ENCODE data around the gene SEMA5B.

Gene SEMA5B

DNA sequence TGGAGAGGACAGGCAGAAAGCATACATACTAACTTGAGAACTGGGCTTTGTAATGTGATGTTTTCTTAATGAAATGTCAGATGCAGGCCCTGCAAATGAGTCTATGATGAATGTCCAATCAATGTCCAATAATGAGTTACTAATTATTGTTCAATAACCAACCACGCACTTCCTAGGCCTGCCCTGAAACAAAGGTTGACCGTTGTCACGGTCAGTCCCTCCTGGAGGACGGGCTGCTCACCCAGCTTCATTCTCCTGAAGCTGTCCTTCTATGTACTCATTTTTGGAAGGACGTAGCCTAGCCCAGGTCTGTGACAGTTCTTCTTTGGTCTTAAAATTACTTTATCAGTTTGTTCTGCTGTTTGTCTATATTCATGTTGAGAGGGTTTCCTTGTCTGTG is 30.9 kb upstream of the SEMA5B start:
- no peak for DNase-seq (ENCODE audit: low read depth, low spot score)
- Histone ChIP-seq H3K27me3 (ENCODE audit: insufficient read depth, insufficient read length) (no peaks in the 10 kb centered on the region), H3K9me3 (ENCODE audit: insufficient read depth, low read length) (no peaks in the 10 kb centered on the region), H3K4me3 (ENCODE audit: insufficient read length, low read depth) (no peak overlapping the region), H3K9ac (ENCODE audit: insufficient read length, low read depth) (no peak overlapping the region), H3K4me1 (ENCODE audit: insufficient read depth, insufficient read length) (no peaks in the 10 kb centered on the region), H3K36me3 (ENCODE audit: insufficient read depth, insufficient read length, low read length) (no peaks in the 10 kb centered on the region)
- TF ChIP-seq YY1 (IDR thresholded peaks at IDR 0.05; ENCODE audit: insufficient read depth, insufficient read length) (no peak), SUZ12 (IDR thresholded peaks at IDR 0.05; ENCODE audit: extremely low read depth, insufficient read depth, insufficient read length) (no peak), ZNF274 (IDR thresholded peaks at IDR 0.05; ENCODE audit: low read depth, low read length) (no peak)

GRCh38 chr3:123055352-123055751 is 27.8 kb upstream of the SEMA5B start:
- Histone ChIP-seq H3K27me3 (ENCODE audit: insufficient read depth, insufficient read length) (no peaks in the 10 kb centered on the region), H3K4me3 (ENCODE audit: insufficient read length, low read depth) (no peak overlapping the region), H3K36me3 (ENCODE audit: insufficient read depth, insufficient read length, low read length) (no peaks in the 10 kb centered on the region), H3K4me1 (ENCODE audit: insufficient read depth, insufficient read length) (peaks cover 1% of the 10 kb centered on the region), H3K9me3 (ENCODE audit: insufficient read depth, low read length) (no peaks in the 10 kb centered on the region), H3K9ac (ENCODE audit: insufficient read length, low read depth) (no peak overlapping the region)
- DNase-seq (ENCODE audit: low read depth, low spot score): no peak
- no peak for TF ChIP-seq YY1 (IDR thresholded peaks at IDR 0.05; ENCODE audit: insufficient read depth, insufficient read length)
- TF ChIP-seq SUZ12 (IDR thresholded peaks at IDR 0.05; ENCODE audit: extremely low read depth, insufficient read depth, insufficient read length): no peak
- no peak for TF ChIP-seq ZNF274 (IDR thresholded peaks at IDR 0.05; ENCODE audit: low read depth, low read length)

DNA sequence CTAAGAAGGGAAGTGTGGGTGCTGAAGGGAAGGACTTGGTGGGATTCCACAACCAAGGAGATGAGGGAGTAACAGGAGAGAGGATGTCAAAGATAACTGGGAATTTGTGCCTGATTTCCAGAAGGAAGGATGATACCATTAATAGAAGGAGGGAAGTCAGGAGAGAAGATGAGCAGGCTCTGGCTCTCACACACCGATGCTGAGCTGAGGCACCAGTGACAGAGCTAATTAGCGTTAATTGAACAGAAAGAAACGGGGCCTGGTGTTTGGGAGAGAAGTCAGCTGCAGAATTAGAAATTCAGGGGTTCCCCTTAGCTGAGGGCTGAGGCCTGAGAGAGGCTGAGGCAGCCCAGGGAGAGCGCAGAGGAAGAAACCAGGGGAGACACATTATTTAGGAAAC is 27.4 kb upstream of the SEMA5B start:
- no peak for DNase-seq (ENCODE audit: low read depth, low spot score)
- TF ChIP-seq YY1 (IDR thresholded peaks at IDR 0.05; ENCODE audit: insufficient read depth, insufficient read length) (no peak), ZNF274 (IDR thresholded peaks at IDR 0.05; ENCODE audit: low read depth, low read length) (no peak), SUZ12 (IDR thresholded peaks at IDR 0.05; ENCODE audit: extremely low read depth, insufficient read depth, insufficient read length) (no peak)
- Histone ChIP-seq H3K4me3 (ENCODE audit: insufficient read length, low read depth) (no peak overlapping the region), H3K4me1 (ENCODE audit: insufficient read depth, insufficient read length) (peaks cover 3% of the 10 kb centered on the region), H3K36me3 (ENCODE audit: insufficient read depth, insufficient read length, low read length) (no peaks in the 10 kb centered on the region), H3K27me3 (ENCODE audit: insufficient read depth, insufficient read length) (no peaks in the 10 kb centered on the region), H3K9me3 (ENCODE audit: insufficient read depth, low read length) (no peaks in the 10 kb centered on the region), H3K9ac (ENCODE audit: insufficient read length, low read depth) (no peak overlapping the region)

DNA sequence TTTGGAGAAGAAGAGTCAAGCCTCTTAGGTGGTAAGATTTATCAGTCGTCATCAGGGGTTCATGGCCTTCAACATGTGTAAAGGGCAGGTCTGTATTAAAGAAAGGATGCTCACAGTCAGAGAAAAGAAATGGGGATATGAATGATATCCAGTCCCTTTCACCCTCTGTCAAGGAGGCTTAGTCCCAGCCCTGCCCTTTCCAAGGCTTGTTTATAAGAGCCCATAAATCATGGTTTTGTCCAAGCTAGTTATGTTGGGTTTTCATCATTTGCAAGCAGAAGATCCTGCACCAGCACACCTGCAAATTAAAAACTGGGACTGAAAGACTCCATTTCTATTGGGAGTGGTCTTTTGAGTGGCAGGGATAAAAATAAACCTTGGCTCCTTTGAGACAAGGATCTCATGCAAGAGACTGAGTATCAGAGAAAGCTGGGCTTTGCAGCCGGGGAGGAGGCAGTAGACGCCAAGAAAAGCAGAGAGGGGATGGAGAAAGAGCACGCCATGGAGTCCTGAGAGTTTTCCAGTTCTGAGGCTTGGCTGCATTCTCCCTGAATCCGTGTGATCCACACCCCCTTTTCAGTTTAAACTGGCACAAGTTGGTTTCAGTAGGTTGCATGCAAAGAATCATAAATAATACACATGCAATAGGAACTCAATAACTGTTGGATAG is 26.7 kb upstream of the SEMA5B start:
- no peak for DNase-seq (ENCODE audit: low read depth, low spot score)
- no peaks in the 10 kb centered on the region for H3K36me3 ChIP-seq (ENCODE audit: insufficient read depth, insufficient read length, low read length)
- TF ChIP-seq YY1 (IDR thresholded peaks at IDR 0.05; ENCODE audit: insufficient read depth, insufficient read length): no peak
- no peak for TF ChIP-seq SUZ12 (IDR thresholded peaks at IDR 0.05; ENCODE audit: extremely low read depth, insufficient read depth, insufficient read length)
- no peak for TF ChIP-seq ZNF274 (IDR thresholded peaks at IDR 0.05; ENCODE audit: low read depth, low read length)

GRCh38 chr3:123053107-123053506 is 25.5 kb upstream of the SEMA5B start:
- Histone ChIP-seq H3K27me3 (ENCODE audit: insufficient read depth, insufficient read length) (no peaks in the 10 kb centered on the region), H3K4me3 (ENCODE audit: insufficient read length, low read depth) (no peak overlapping the region), H3K36me3 (ENCODE audit: insufficient read depth, insufficient read length, low read length) (no peaks in the 10 kb centered on the region), H3K9ac (ENCODE audit: insufficient read length, low read depth) (no peak overlapping the region), H3K9me3 (ENCODE audit: insufficient read depth, low read length) (no peaks in the 10 kb centered on the region), H3K4me1 (ENCODE audit: insufficient read depth, insufficient read length) (peaks cover 3% of the 10 kb centered on the region)
- TF ChIP-seq SUZ12 (IDR thresholded peaks at IDR 0.05; ENCODE audit: extremely low read depth, insufficient read depth, insufficient read length): no peak
- no peak for TF ChIP-seq YY1 (IDR thresholded peaks at IDR 0.05; ENCODE audit: insufficient read depth, insufficient read length)
- TF ChIP-seq ZNF274 (IDR thresholded peaks at IDR 0.05; ENCODE audit: low read depth, low read length): no peak
- DNase-seq (ENCODE audit: low read depth, low spot score): no peak

More for the DNA sequence above, 26.7 kb upstream of the SEMA5B start:
- Histone ChIP-seq H3K4me3 (ENCODE audit: insufficient read length, low read depth) (no peak overlapping the region), H3K9me3 (ENCODE audit: insufficient read depth, low read length) (no peaks in the 10 kb centered on the region), H3K27me3 (ENCODE audit: insufficient read depth, insufficient read length) (no peaks in the 10 kb centered on the region), H3K4me1 (ENCODE audit: insufficient read depth, insufficient read length) (peaks cover 3% of the 10 kb centered on the region), H3K9ac (ENCODE audit: insufficient read length, low read depth) (no peak overlapping the region)

- Histone ChIP-seq H3K4me1 (ENCODE audit: insufficient read depth, insufficient read length) (peaks cover 3% of the 10 kb centered on the region), H3K9ac (ENCODE audit: insufficient read length, low read depth) (no peak overlapping the region), H3K4me3 (ENCODE audit: insufficient read length, low read depth) (no peak overlapping the region), H3K36me3 (ENCODE audit: insufficient read depth, insufficient read length, low read length) (no peaks in the 10 kb centered on the region), H3K27me3 (ENCODE audit: insufficient read depth, insufficient read length) (no peaks in the 10 kb centered on the region), H3K9me3 (ENCODE audit: insufficient read depth, low read length) (no peaks in the 10 kb centered on the region)
- TF ChIP-seq ZNF274 (IDR thresholded peaks at IDR 0.05; ENCODE audit: low read depth, low read length) (no peak), YY1 (IDR thresholded peaks at IDR 0.05; ENCODE audit: insufficient read depth, insufficient read length) (no peak), SUZ12 (IDR thresholded peaks at IDR 0.05; ENCODE audit: extremely low read depth, insufficient read depth, insufficient read length) (no peak)
- DNase-seq (ENCODE audit: low read depth, low spot score): no peak
Observed at GRCh38 chr3:123050666-123051065, 23.1 kb upstream of the SEMA5B start.

GRCh38 chr3:123048480-123049237 is 21.1 kb upstream of the SEMA5B start:
- no peak for DNase-seq (ENCODE audit: low read depth, low spot score)
- H3K4me1 ChIP-seq (ENCODE audit: insufficient read depth, insufficient read length): peaks cover 3% of the 10 kb centered on the region
- no peaks in the 10 kb centered on the region for H3K9me3 ChIP-seq (ENCODE audit: insufficient read depth, low read length)
- no peak for TF ChIP-seq YY1 (IDR thresholded peaks at IDR 0.05; ENCODE audit: insufficient read depth, insufficient read length)
- TF ChIP-seq ZNF274 (IDR thresholded peaks at IDR 0.05; ENCODE audit: low read depth, low read length): no peak
- TF ChIP-seq SUZ12 (IDR thresholded peaks at IDR 0.05; ENCODE audit: extremely low read depth, insufficient read depth, insufficient read length): no peak
- no peak overlapping the region for H3K9ac ChIP-seq (ENCODE audit: insufficient read length, low read depth)
- no peak overlapping the region for H3K4me3 ChIP-seq (ENCODE audit: insufficient read length, low read depth)
- no peaks in the 10 kb centered on the region for H3K27me3 ChIP-seq (ENCODE audit: insufficient read depth, insufficient read length)
- H3K36me3 ChIP-seq (ENCODE audit: insufficient read depth, insufficient read length, low read length): no peaks in the 10 kb centered on the region

All from NT2/D1 (cell line).